Endothelial cell of umbilical vein (primary cell): ENCODE measurements around the gene PRPF18. TPM values are rescaled to one million over a fixed set of nuclear protein-coding genes. Genes with fewer than 3 reads are reported as not detected.

Experiments
- BruUV-seq: library from RNA; stranded (reverse); fragments of 400-500 nt; replicated peaks from 2 replicates; lab custom pipeline; 2021; lab: Mats Ljungman, UMichigan
- CTCF ChIA-PET: fragments of 300-600, 350-600 bp; sonication (Branson Sonifier 250); formaldehyde crosslinking; loops from one replicate; lab custom pipeline; 2021; ENCODE audit warnings: antibody characterized with exemption, inconsistent platforms; lab: Charles Lee
- POLR2A ChIA-PET: fragments of 300-600, 350-600 bp; sonication (Branson Sonifier 250); formaldehyde crosslinking; loops from one replicate; lab custom pipeline; 2021; ENCODE audit warnings: antibody characterized with exemption, inconsistent platforms; lab: Charles Lee
- DNase-seq: peaks from one replicate; pipeline ENCODE4 v3.0.0-alpha.2; 2011; ENCODE audit warnings: low read depth, low spot score
- FAIRE-seq: peaks from 2 replicates; lab custom pipeline; 2011; peaks lifted over from hg19 to GRCh38; lab: Jason Lieb, UNC
- H2AFZ ChIP-seq: 2 replicates; pipeline ENCODE4 v1.6.0; 2012; ENCODE audit warnings: low read depth, low read length, control low read depth, inconsistent platforms
- H3K27ac ChIP-seq: 2 replicates; pipeline ENCODE4 v1.5.1; 2011; ENCODE audit warnings: low read depth, mild to moderate bottlenecking, control low read depth, low read length, moderate library complexity; ENCODE audit not compliant: insufficient read depth
- H3K27me3 ChIP-seq, 2 experiments: 2 replicates each; pipeline versions ENCODE4 v1.6.0 to v1.6.1; 2011; ENCODE audit warnings: low read length in 2 of 2, mixed read lengths in 1 of 2; ENCODE audit not compliant: control insufficient read depth in 2 of 2, insufficient read depth in 2 of 2
- H3K36me3 ChIP-seq, 2 experiments: 2 replicates in 1 of 2; 3 replicates in 1 of 2; pipeline ENCODE4 v1.5.1; 2011; ENCODE audit warnings: low read length in 2 of 2, mild to moderate bottlenecking in 1 of 2, moderate library complexity in 1 of 2; ENCODE audit not compliant: control insufficient read depth in 2 of 2, insufficient read depth in 2 of 2; ENCODE audit errors: extremely low read depth in 1 of 2
- H3K4me1 ChIP-seq: 3 replicates; pipeline ENCODE4 v1.5.1; 2011; ENCODE audit warnings: mild to moderate bottlenecking, low read length; ENCODE audit not compliant: control insufficient read depth, insufficient read depth; ENCODE audit errors: extremely low read depth
- H3K4me2 ChIP-seq: 2 replicates; pipeline ENCODE4 v1.6.1; 2011; ENCODE audit warnings: low read length, control low read depth, mixed read lengths; ENCODE audit not compliant: insufficient read depth
- H3K4me3 ChIP-seq, 3 experiments: fragments of 200-600 bp in 1 of 3; sonication (generic), shearing (Covaris generic) in 1 of 3; replicated peaks in 1 of 3; 2 replicates each; pipeline ENCODE4 v1.5.1; 2011 to 2016; ENCODE audit warnings: control low read depth in 3 of 3, low read length in 3 of 3, mild to moderate bottlenecking in 2 of 3, inconsistent platforms in 1 of 3, low read depth in 1 of 3, moderate library complexity in 1 of 3; ENCODE audit not compliant: insufficient read depth in 1 of 3
- H3K79me2 ChIP-seq: 2 replicates; pipeline ENCODE4 v1.6.0; 2012; ENCODE audit warnings: low read length, inconsistent platforms; ENCODE audit not compliant: control insufficient read depth, insufficient read depth
- H3K9ac ChIP-seq: replicated peaks from 2 replicates; pipeline ENCODE3; 2011; ENCODE audit warnings: low read length, control low read depth; ENCODE audit not compliant: insufficient read depth; ENCODE audit errors: extremely low read depth
- H3K9me1 ChIP-seq: replicated peaks from 3 replicates; pipeline ENCODE4 v1.6.0; 2011; ENCODE audit warnings: mild to moderate bottlenecking, low read length; ENCODE audit not compliant: control insufficient read depth, insufficient read depth; ENCODE audit errors: extremely low read depth
- H3K9me3 ChIP-seq: replicated peaks from 2 replicates; pipeline ENCODE4 v1.5.1; 2012; ENCODE audit warnings: low read length, inconsistent platforms; ENCODE audit not compliant: control insufficient read depth, insufficient read depth
- H4K20me1 ChIP-seq: replicated peaks from 2 replicates; pipeline ENCODE3; 2011; ENCODE audit warnings: mild to moderate bottlenecking, low read length; ENCODE audit not compliant: control insufficient read depth, insufficient read depth; ENCODE audit errors: extremely low read depth
- EZH2 ChIP-seq: IDR thresholded peaks from 2 replicates; pipeline ENCODE4 v1.6.1; 2012; ENCODE audit warnings: borderline replicate concordance, low read depth, mild to moderate bottlenecking, moderate library complexity, low read length, inconsistent platforms; ENCODE audit not compliant: severe bottlenecking
- FOS ChIP-seq: IDR thresholded peaks from 2 replicates; pipeline ENCODE4 v1.6.1; 2011; ENCODE audit warnings: mild to moderate bottlenecking, low read length, moderate library complexity, borderline replicate concordance; ENCODE audit not compliant: insufficient read depth
- GATA2 ChIP-seq: IDR thresholded peaks from 2 replicates; pipeline ENCODE4 v1.7.0; 2011; ENCODE audit warnings: low read depth, mild to moderate bottlenecking, moderate library complexity, mixed read lengths, low read length; ENCODE audit not compliant: insufficient read length, insufficient read depth
- MYC ChIP-seq: IDR thresholded peaks from one replicate; pipeline ENCODE4 v1.6.1; 2011; ENCODE audit warnings: mild to moderate bottlenecking, low read depth, low read length
- POLR2A ChIP-seq: IDR thresholded peaks from 2 replicates; pipeline ENCODE4 v1.6.1; 2012; ENCODE audit warnings: low read depth, mild to moderate bottlenecking, control low read depth, low read length
- POLR2AphosphoS5 ChIP-seq: IDR thresholded peaks from 2 replicates; pipeline ENCODE4 v1.6.1; 2012; ENCODE audit warnings: low read depth, mild to moderate bottlenecking, control low read depth, low read length, moderate library complexity; ENCODE audit not compliant: insufficient read depth
- dilution Hi-C: fragments of 300-500 bp; cut with MboI; formaldehyde crosslinking; loops from one replicate; pipeline ENCODE4 v1.15.0; 2019; ENCODE audit warnings: low sequenced_read_pairs; ENCODE audit not compliant: extremely low pct_ligation_motif_present
- intact Hi-C: fragments of 100-400 bp; cut with micrococcal nuclease; formaldehyde crosslinking; loops from one replicate; pipeline ENCODE4 v1.10.0; 2022
- polyA plus RNA-seq, 4 experiments: library from polyadenylated mRNA; depleted of rRNA in 3 of 4; stranded (reverse) in 3 of 4; unstranded in 1 of 4; fragments of >200 nt; gene quantifications; 2 replicates each; pipeline versions ENCODE4 v1.2.1 to v1.2.3, GENCODE V29; 2011 to 2012; ENCODE audit warnings: missing spikeins in 1 of 4
- total RNA-seq: library from RNA; stranded (reverse); gene quantifications from 2 replicates; pipeline ENCODE4 v1.2.3, GENCODE V29; 2021
- TF ChIP-seq, protein P1 (sequence below), 2 donors: IDR thresholded peaks; 1 replicate in 1 of 2; 2 replicates in 1 of 2; pipeline ENCODE4 v1.5.1; 2011; ENCODE audit warnings: low read length in 2 of 2, mild to moderate bottlenecking in 2 of 2, moderate library complexity in 2 of 2, control low read depth in 1 of 2, inconsistent platforms in 1 of 2, low read depth in 1 of 2; ENCODE audit not compliant: insufficient read depth in 1 of 2; ENCODE audit errors: extremely low read depth in 1 of 2
- TF ChIP-seq, protein P2 (sequence below): IDR thresholded peaks from 2 replicates; pipeline ENCODE4 v1.6.1; 2011; ENCODE audit not compliant: insufficient read depth, insufficient read length

The PRPF18 gene
- total and polyA plus RNA-seq, 2 donors (not counting 3 experiments of a cell fraction or from before 2014, with no cell fraction given), result 7.3 to 21.0 TPM

DNA sequence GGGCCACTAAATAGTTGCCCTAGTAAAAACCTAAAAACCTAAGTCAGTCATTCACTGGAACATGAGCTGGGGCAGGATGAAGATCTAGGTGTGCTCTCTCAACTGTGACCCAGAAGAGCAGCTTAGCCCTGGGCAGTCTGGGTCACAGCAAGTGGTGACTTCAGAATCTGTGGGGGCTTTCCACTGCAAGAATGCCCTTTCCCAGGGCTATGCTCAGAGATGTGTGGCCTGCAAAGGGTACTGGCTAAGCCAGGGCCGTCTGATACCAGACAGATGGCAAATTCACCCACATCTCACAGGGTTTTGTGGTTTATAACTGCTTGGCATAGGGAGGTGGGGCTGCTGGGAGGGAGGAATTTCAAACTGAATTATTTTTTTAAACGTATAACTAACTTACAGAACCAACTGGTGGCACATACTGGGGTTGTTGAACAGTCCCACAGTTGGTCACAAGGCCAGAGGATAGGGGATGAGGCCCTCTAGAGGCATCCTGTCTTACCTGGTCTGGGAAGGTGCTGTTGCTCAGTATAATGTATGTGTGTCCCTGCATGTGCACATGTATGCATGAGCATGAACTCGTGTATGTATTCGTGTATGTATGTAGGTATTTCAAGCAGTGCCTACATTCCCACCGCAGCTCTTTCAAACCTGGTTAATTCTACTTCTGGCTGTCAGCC, 63.2 kb downstream of the PRPF18 start:
- Histone ChIP-seq H2AFZ (no peak overlapping the region), H3K27ac (no peak overlapping the region), H3K79me2 (no peaks in the 10 kb centered on the region), H3K36me3 (peaks cover 53 to 65% of the 10 kb centered on the region in 2 experiments), H3K9ac (no peak overlapping the region), H3K4me1 (no peaks in the 10 kb centered on the region), H3K27me3 (no peaks in the 10 kb centered on the region), H3K9me1 (no peaks in the 10 kb centered on the region), H4K20me1 (peaks cover 2% of the 10 kb centered on the region), H3K4me3 (no peak overlapping the region), H3K4me2 (no peak overlapping the region), H3K9me3 (no peaks in the 10 kb centered on the region)
- CTCF ChIA-PET, result no interaction called here
- no peak for DNase-seq
- POLR2A ChIA-PET, result no interaction called here
- intact Hi-C loops, result no loop called here
- dilution Hi-C loops, result no loop called here
- FAIRE-seq, result no peak
- BruUV-seq, result no TSS peak
- TF ChIP-seq GATA2 (no peak), EZH2 (no peak), POLR2A (no peak), MYC (no peak), FOS (no peak), POLR2AphosphoS5 (no peak)
- TF ChIP-seq, protein P1, sequence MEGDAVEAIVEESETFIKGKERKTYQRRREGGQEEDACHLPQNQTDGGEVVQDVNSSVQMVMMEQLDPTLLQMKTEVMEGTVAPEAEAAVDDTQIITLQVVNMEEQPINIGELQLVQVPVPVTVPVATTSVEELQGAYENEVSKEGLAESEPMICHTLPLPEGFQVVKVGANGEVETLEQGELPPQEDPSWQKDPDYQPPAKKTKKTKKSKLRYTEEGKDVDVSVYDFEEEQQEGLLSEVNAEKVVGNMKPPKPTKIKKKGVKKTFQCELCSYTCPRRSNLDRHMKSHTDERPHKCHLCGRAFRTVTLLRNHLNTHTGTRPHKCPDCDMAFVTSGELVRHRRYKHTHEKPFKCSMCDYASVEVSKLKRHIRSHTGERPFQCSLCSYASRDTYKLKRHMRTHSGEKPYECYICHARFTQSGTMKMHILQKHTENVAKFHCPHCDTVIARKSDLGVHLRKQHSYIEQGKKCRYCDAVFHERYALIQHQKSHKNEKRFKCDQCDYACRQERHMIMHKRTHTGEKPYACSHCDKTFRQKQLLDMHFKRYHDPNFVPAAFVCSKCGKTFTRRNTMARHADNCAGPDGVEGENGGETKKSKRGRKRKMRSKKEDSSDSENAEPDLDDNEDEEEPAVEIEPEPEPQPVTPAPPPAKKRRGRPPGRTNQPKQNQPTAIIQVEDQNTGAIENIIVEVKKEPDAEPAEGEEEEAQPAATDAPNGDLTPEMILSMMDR (IDR thresholded peaks at IDR 0.05; ENCODE audit: extremely low read depth in 1 of 2, insufficient read depth in 1 of 2, low read depth in 1 of 2, low read length in 2 of 2), result no peak
- TF ChIP-seq, protein P2, sequence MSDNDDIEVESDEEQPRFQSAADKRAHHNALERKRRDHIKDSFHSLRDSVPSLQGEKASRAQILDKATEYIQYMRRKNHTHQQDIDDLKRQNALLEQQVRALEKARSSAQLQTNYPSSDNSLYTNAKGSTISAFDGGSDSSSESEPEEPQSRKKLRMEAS, result no peak
